ENCODE data around the gene CIRBP. TPM values are rescaled to one million over a fixed set of nuclear protein-coding genes. Genes with fewer than 3 reads are reported as not detected.

CIRBP gene
- total RNA-seq, 1 experiment from 2014 or later = 141 TPM

GRCh38 chr19:1275260-1275975 lies 6.3 kb downstream of the CIRBP start, which contains the start of gene FAM174C:
FAM174C (plus strand) TSS chr19:1275530; CDS start chr19:1275550, 20 bp downstream.
- H3K4me3 ChIP-seq (ENCODE audit: low read length) = peak within 1 kb of the TSS; percentile 84
- H3K9ac ChIP-seq (ENCODE audit: low read length) = peak within 1 kb of the TSS; percentile 92
- peak within 1 kb of the TSS; percentile 79 for H3K27ac ChIP-seq (ENCODE audit: low read length)
- no peak within 1 kb of the TSS; the same call in 1 of the 2 replicates for H2AFZ ChIP-seq (ENCODE audit: low read length)
- H3K27me3 ChIP-seq (ENCODE audit: low read length) = no peaks in the 10 kb centered on the region
- H3K9me3 ChIP-seq (ENCODE audit: low read length) = no peaks in the 10 kb centered on the region
- H3K79me2 ChIP-seq (ENCODE audit: low read length) = peaks cover 22% of the 10 kb centered on the region
- peaks cover 28% of the 10 kb centered on the region for H4K20me1 ChIP-seq (ENCODE audit: insufficient read depth, low read depth, low read length)
- H3K9me2 ChIP-seq (replicated peaks; ENCODE audit: insufficient read depth, low read length) = no peaks in the 10 kb centered on the region
- peaks cover 33% of the 10 kb centered on the region for H3K4me1 ChIP-seq (ENCODE audit: low read length)
- peaks cover 50% of the 10 kb centered on the region for H3K36me3 ChIP-seq (ENCODE audit: insufficient read depth, low read length)
- DNase-seq = peak; percentile 99
- H3K4me2 ChIP-seq (ENCODE audit: low read depth, low read length, poor library complexity, severe bottlenecking) = peak within 1 kb of the TSS; percentile 80

GRCh38 chr19:1275976-1276627 lies 7.0 kb downstream of the CIRBP start:
- peak overlapping the region; percentile 80 for H3K4me2 ChIP-seq (ENCODE audit: low read depth, low read length, poor library complexity, severe bottlenecking)
- H4K20me1 ChIP-seq (ENCODE audit: insufficient read depth, low read depth, low read length) = peaks cover 21% of the 10 kb centered on the region; the same call in 1 of the 2 replicates
- H3K27me3 ChIP-seq (ENCODE audit: low read length) = no peaks in the 10 kb centered on the region
- H3K27ac ChIP-seq (ENCODE audit: low read length) = peak overlapping the region; percentile 34
- no peaks in the 10 kb centered on the region for H3K9me2 ChIP-seq (replicated peaks; ENCODE audit: insufficient read depth, low read length)
- H2AFZ ChIP-seq (ENCODE audit: low read length) = no peak overlapping the region; the same call in 1 of the 2 replicates
- peaks cover 15% of the 10 kb centered on the region for H3K79me2 ChIP-seq (ENCODE audit: low read length)
- H3K9me3 ChIP-seq (ENCODE audit: low read length) = no peaks in the 10 kb centered on the region
- H3K4me3 ChIP-seq (ENCODE audit: low read length) = peak overlapping the region; percentile 84
- no peak for DNase-seq
- H3K4me1 ChIP-seq (ENCODE audit: low read length) = peaks cover 27% of the 10 kb centered on the region
- H3K9ac ChIP-seq (ENCODE audit: low read length) = peak overlapping the region; percentile 92
- H3K36me3 ChIP-seq (ENCODE audit: insufficient read depth, low read length) = peaks cover 45% of the 10 kb centered on the region

- Histone ChIP-seq H4K20me1 (ENCODE audit: insufficient read depth, low read depth, low read length) (peaks cover 16% of the 10 kb centered on the region; the same call in 1 of the 2 replicates), H3K4me1 (ENCODE audit: low read length) (peaks cover 24% of the 10 kb centered on the region), H3K4me3 (ENCODE audit: low read length) (peak overlapping the region; percentile 84), H3K27ac (ENCODE audit: low read length) (peak overlapping the region; percentile 34), H3K9ac (ENCODE audit: low read length) (peak overlapping the region; percentile 92), H3K4me2 (ENCODE audit: low read depth, low read length, poor library complexity, severe bottlenecking) (peak overlapping the region; percentile 80), H3K9me2 (replicated peaks; ENCODE audit: insufficient read depth, low read length) (no peaks in the 10 kb centered on the region), H3K9me3 (ENCODE audit: low read length) (no peaks in the 10 kb centered on the region), H2AFZ (ENCODE audit: low read length) (no peak overlapping the region), H3K27me3 (ENCODE audit: low read length) (no peaks in the 10 kb centered on the region), H3K79me2 (ENCODE audit: low read length) (peaks cover 15% of the 10 kb centered on the region), H3K36me3 (ENCODE audit: insufficient read depth, low read length) (peaks cover 40% of the 10 kb centered on the region)
- no peak for DNase-seq
Observed at GRCh38 chr19:1276628-1277022, 7.5 kb downstream of the CIRBP start.

- DNase-seq = no peak
- peaks cover 15% of the 10 kb centered on the region for H3K79me2 ChIP-seq (ENCODE audit: low read length)
- H3K9me2 ChIP-seq (replicated peaks; ENCODE audit: insufficient read depth, low read length) = no peaks in the 10 kb centered on the region
- no peaks in the 10 kb centered on the region for H3K27me3 ChIP-seq (ENCODE audit: low read length)
- peaks cover 12% of the 10 kb centered on the region; the same call in 1 of the 2 replicates for H4K20me1 ChIP-seq (ENCODE audit: insufficient read depth, low read depth, low read length)
- peak overlapping the region; percentile 84; the same call in 1 of the 2 replicates for H3K4me3 ChIP-seq (ENCODE audit: low read length)
- no peaks in the 10 kb centered on the region for H3K9me3 ChIP-seq (ENCODE audit: low read length)
- peak overlapping the region; percentile 80 for H3K4me2 ChIP-seq (ENCODE audit: low read depth, low read length, poor library complexity, severe bottlenecking)
- H2AFZ ChIP-seq (ENCODE audit: low read length) = no peak overlapping the region
- peaks cover 24% of the 10 kb centered on the region for H3K4me1 ChIP-seq (ENCODE audit: low read length)
- H3K27ac ChIP-seq (ENCODE audit: low read length) = no peak overlapping the region
- peaks cover 37% of the 10 kb centered on the region; the same call in 1 of the 2 replicates for H3K36me3 ChIP-seq (ENCODE audit: insufficient read depth, low read length)
- H3K9ac ChIP-seq (ENCODE audit: low read length) = peak overlapping the region; percentile 92
Observed at GRCh38 chr19:1277061-1277460, 7.9 kb downstream of the CIRBP start.

- Histone ChIP-seq H3K79me2 (ENCODE audit: low read length) (peaks cover 15% of the 10 kb centered on the region), H3K9me3 (ENCODE audit: low read length) (no peaks in the 10 kb centered on the region), H3K27ac (ENCODE audit: low read length) (no peak overlapping the region), H3K4me3 (ENCODE audit: low read length) (no peak overlapping the region), H3K4me1 (ENCODE audit: low read length) (peaks cover 27% of the 10 kb centered on the region), H4K20me1 (ENCODE audit: insufficient read depth, low read depth, low read length) (peaks cover 12% of the 10 kb centered on the region; the same call in 1 of the 2 replicates), H3K9ac (ENCODE audit: low read length) (no peak overlapping the region), H3K36me3 (ENCODE audit: insufficient read depth, low read length) (peaks cover 28% of the 10 kb centered on the region; the same call in 1 of the 2 replicates), H3K9me2 (replicated peaks; ENCODE audit: insufficient read depth, low read length) (no peaks in the 10 kb centered on the region), H3K27me3 (ENCODE audit: low read length) (no peaks in the 10 kb centered on the region), H2AFZ (ENCODE audit: low read length) (no peak overlapping the region), H3K4me2 (ENCODE audit: low read depth, low read length, poor library complexity, severe bottlenecking) (no peak overlapping the region)
- no peak for DNase-seq
Observed at GRCh38 chr19:1278074-1278473, 8.9 kb downstream of the CIRBP start.

- Histone ChIP-seq H3K4me3 (ENCODE audit: low read length) (no peak overlapping the region), H3K79me2 (ENCODE audit: low read length) (peaks cover 15% of the 10 kb centered on the region), H3K27ac (ENCODE audit: low read length) (no peak overlapping the region), H3K4me1 (ENCODE audit: low read length) (peaks cover 35% of the 10 kb centered on the region), H3K9me2 (replicated peaks; ENCODE audit: insufficient read depth, low read length) (no peaks in the 10 kb centered on the region), H3K27me3 (ENCODE audit: low read length) (no peaks in the 10 kb centered on the region), H3K4me2 (ENCODE audit: low read depth, low read length, poor library complexity, severe bottlenecking) (no peak overlapping the region), H3K9ac (ENCODE audit: low read length) (no peak overlapping the region), H3K9me3 (ENCODE audit: low read length) (no peaks in the 10 kb centered on the region), H3K36me3 (ENCODE audit: insufficient read depth, low read length) (peaks cover 28% of the 10 kb centered on the region; the same call in 1 of the 2 replicates), H4K20me1 (ENCODE audit: insufficient read depth, low read depth, low read length) (peaks cover 18% of the 10 kb centered on the region; the same call in 1 of the 2 replicates), H2AFZ (ENCODE audit: low read length) (no peak overlapping the region)
- DNase-seq = no peak
Observed at GRCh38 chr19:1278713-1279660, 9.9 kb downstream of the CIRBP start.

- Histone ChIP-seq H3K79me2 (ENCODE audit: low read length) (peaks cover 15% of the 10 kb centered on the region), H3K9me3 (ENCODE audit: low read length) (no peaks in the 10 kb centered on the region), H4K20me1 (ENCODE audit: insufficient read depth, low read depth, low read length) (peaks cover 24% of the 10 kb centered on the region), H3K4me2 (ENCODE audit: low read depth, low read length, poor library complexity, severe bottlenecking) (no peak overlapping the region), H3K27me3 (ENCODE audit: low read length) (no peaks in the 10 kb centered on the region), H3K9ac (ENCODE audit: low read length) (no peak overlapping the region), H3K36me3 (ENCODE audit: insufficient read depth, low read length) (peaks cover 20% of the 10 kb centered on the region; the same call in 1 of the 2 replicates), H3K9me2 (replicated peaks; ENCODE audit: insufficient read depth, low read length) (no peaks in the 10 kb centered on the region), H3K4me1 (ENCODE audit: low read length) (peaks cover 26% of the 10 kb centered on the region), H2AFZ (ENCODE audit: low read length) (no peak overlapping the region), H3K27ac (ENCODE audit: low read length) (no peak overlapping the region), H3K4me3 (ENCODE audit: low read length) (no peak overlapping the region)
- DNase-seq = peak; percentile 94
Observed at GRCh38 chr19:1279782-1280341, 10.7 kb downstream of the CIRBP start.

Measured in Karpas-422 (cell line).